ENCODE results near the gene OPRPN.

Gene OPRPN

GRCh38 chr4:70397580-70397979 lies at the start of gene OPRPN:
Gene OPRPN, plus strand, starts transcription at chr4:70397940. Its CDS starts 1,346 bp downstream, at chr4:70399286.
- no peak for DNase-seq (ENCODE audit: low read depth in 1 of 2, low spot score in 1 of 2)

GRCh38 chr4:70356185-70356584 lies 41.6 kb upstream of the OPRPN start:
- no peak for DNase-seq (ENCODE audit: low read depth in 1 of 2, low spot score in 1 of 2)

GRCh38 chr4:70359115-70359661 lies 38.6 kb upstream of the OPRPN start:
- no peak for DNase-seq (ENCODE audit: low read depth in 1 of 2, low spot score in 1 of 2)

GRCh38 chr4:70360460-70360859 lies 37.3 kb upstream of the OPRPN start, which contains the start of gene SMR3A:
Gene SMR3A, plus strand, starts transcription at chr4:70360760. Its CDS starts 1,356 bp downstream, at chr4:70362116.
- no peak for DNase-seq (ENCODE audit: low read depth in 1 of 2, low spot score in 1 of 2)

GRCh38 chr4:70364002-70364401 lies 33.7 kb upstream of the OPRPN start:
- DNase-seq (ENCODE audit: low read depth in 1 of 2, low spot score in 1 of 2), result no peak

GRCh38 chr4:70365479-70365878 lies 32.3 kb upstream of the OPRPN start:
- DNase-seq (ENCODE audit: low read depth in 1 of 2, low spot score in 1 of 2), result no peak

- DNase-seq (ENCODE audit: low read depth in 1 of 2, low spot score in 1 of 2), result no peak
Observed at GRCh38 chr4:70367813-70368212, 29.9 kb upstream of the OPRPN start.

GRCh38 chr4:70371987-70372386 lies 25.8 kb upstream of the OPRPN start:
- no peak for DNase-seq (ENCODE audit: low read depth in 1 of 2, low spot score in 1 of 2)

- DNase-seq (ENCODE audit: low read depth in 1 of 2, low spot score in 1 of 2), result no peak
Observed at GRCh38 chr4:70372760-70373159, 25.0 kb upstream of the OPRPN start.

GRCh38 chr4:70380578-70380977 lies 17.2 kb upstream of the OPRPN start:
- DNase-seq (ENCODE audit: low read depth in 1 of 2, low spot score in 1 of 2), result no peak

GRCh38 chr4:70382691-70383181 lies 15.0 kb upstream of the OPRPN start, which contains the start of gene SMR3B:
Gene SMR3B, plus strand, starts transcription at chr4:70383131. Its CDS starts 1,380 bp downstream, at chr4:70384511.
- DNase-seq (ENCODE audit: low read depth in 1 of 2, low spot score in 1 of 2), result no peak

GRCh38 chr4:70392057-70392776 lies 5.5 kb upstream of the OPRPN start:
- no peak for DNase-seq (ENCODE audit: low read depth in 1 of 2, low spot score in 1 of 2)

GRCh38 chr4:70399319-70399718 lies 1.6 kb downstream of the OPRPN start:
- no peak for DNase-seq (ENCODE audit: low read depth in 1 of 2, low spot score in 1 of 2)

GRCh38 chr4:70402762-70403161 lies 5.0 kb downstream of the OPRPN start:
- DNase-seq (ENCODE audit: low read depth in 1 of 2, low spot score in 1 of 2), result no peak

- no peak for DNase-seq (ENCODE audit: low read depth in 1 of 2, low spot score in 1 of 2)
Observed at GRCh38 chr4:70405765-70406164, 8.0 kb downstream of the OPRPN start.

GRCh38 chr4:70425306-70425705 lies 27.6 kb downstream of the OPRPN start:
- no peak for DNase-seq (ENCODE audit: low read depth in 1 of 2, low spot score in 1 of 2)

GRCh38 chr4:70426789-70427188 lies 29.0 kb downstream of the OPRPN start:
- no peak for DNase-seq (ENCODE audit: low read depth in 1 of 2, low spot score in 1 of 2)

GRCh38 chr4:70437197-70437596 lies 39.5 kb downstream of the OPRPN start:
- no peak for DNase-seq (ENCODE audit: low read depth in 1 of 2, low spot score in 1 of 2)

- no peak for DNase-seq (ENCODE audit: low read depth in 1 of 2, low spot score in 1 of 2)
Observed at GRCh38 chr4:70442474-70442873, 44.7 kb downstream of the OPRPN start.

GRCh38 chr4:70443329-70443728 lies 45.6 kb downstream of the OPRPN start:
- no peak for DNase-seq (ENCODE audit: low read depth in 1 of 2, low spot score in 1 of 2)

GRCh38 chr4:70449220-70449619 lies 51.5 kb downstream of the OPRPN start:
- DNase-seq (ENCODE audit: low read depth in 1 of 2, low spot score in 1 of 2), result no peak

- no peak for DNase-seq (ENCODE audit: low read depth in 1 of 2, low spot score in 1 of 2)
Observed at GRCh38 chr4:70452946-70453345, 55.2 kb downstream of the OPRPN start.

Measured in activated CD4-positive, alpha-beta T cell treated with anti-CD3 and anti-CD28 coated beads, Interleukin-2, amount 50 U/mL, for 24 hours (primary cell).